Measurements from ENCODE around the gene SREBF1.

SREBF1 gene

DNA sequence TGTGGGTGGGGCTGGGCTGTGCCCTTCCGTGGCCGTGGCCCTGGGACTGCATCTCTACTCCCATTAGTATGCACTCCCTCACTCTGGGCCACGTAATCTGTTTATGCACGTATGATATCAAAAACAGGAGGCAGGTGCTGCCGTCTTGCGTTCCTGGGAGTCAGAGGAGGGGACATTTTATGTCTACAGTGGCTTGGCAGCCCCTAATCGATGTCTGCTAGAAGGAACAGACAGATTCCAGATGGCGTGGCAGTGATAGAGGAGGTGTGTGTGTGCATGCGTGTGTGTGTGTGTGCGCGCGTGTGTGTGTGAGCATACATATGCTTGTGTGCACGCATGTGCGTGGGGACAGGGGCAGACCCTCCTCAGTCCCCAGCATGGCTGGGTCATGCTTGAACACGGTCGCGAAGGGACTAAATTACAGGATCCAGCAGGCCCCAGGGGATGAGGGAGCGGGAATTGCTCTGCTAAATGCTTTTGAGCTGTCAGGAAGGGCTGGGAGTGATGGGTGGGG is 44.7 kb downstream of the SREBF1 start:
- DNase-seq, result no peak

- no peak for DNase-seq
Measured at GRCh38 chr17:17790637-17791464, 45.9 kb downstream of the SREBF1 start.

GRCh38 chr17:17789828-17790636 is 46.8 kb downstream of the SREBF1 start:
- no peak for DNase-seq

DNA sequence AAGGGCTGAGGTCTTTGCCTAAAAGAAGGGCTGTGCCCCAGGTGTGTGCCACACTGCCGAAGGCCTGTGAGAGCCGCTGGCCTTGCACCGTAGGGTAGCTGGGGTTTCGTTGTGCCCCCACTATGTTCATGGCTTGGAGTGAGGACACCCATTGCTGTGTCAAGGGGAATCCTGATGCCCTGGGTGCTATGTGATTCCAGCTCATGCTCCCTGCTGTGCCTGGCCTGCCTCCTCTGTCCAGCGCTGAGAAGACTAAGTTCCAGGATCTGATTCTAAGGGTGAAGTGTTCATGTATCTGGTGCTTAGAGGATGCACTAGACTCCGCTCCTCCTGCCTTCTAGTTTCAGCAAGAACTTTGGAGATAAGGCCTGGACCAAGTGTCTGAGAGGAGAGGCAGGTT is 47.4 kb downstream of the SREBF1 start:
- no peak for DNase-seq

GRCh38 chr17:17788967-17789366 is 47.8 kb downstream of the SREBF1 start:
- no peak for DNase-seq

DNA sequence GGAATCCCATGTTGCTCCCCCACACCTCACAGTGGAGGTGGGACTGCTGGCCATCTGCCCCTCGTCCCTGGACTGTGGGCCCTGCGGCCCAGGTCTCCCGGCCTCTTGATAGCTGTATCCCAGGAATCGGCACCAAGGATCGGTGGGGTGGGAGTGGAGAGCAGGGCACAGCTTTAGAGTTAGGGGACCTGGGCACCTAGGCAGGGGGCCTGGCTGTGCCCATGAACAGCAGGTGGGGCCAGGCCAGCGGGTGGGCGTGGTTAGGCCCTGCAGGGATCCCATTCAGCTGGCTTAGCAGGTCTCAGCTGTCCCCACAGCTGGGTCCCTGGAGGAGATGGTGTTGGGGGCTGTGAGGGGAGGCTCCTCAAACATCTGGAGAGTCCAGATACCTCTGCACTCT is 49.2 kb downstream of the SREBF1 start:
- DNase-seq, result no peak

DNA sequence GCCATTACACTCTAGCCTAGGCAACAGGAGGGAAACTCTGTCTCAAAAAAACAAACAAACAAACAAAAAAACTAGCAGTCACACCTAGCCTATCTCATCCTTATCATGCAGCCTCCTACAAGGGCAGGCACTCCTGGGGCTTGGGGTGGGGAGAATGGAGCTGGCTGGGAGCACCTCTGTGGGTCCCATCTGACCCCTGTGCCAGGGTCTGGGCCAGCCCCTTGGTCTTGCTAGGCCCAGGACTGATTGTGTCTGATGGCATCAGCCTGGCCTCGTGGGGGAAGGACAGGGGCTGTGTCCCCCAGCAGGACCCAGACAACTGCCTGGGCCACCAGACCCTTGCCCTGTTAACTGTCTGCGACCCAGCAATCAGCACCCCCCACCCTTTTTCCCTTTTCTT is 49.8 kb downstream of the SREBF1 start:
- DNase-seq, result no peak

- DNase-seq, result no peak
Measured at GRCh38 chr17:17785407-17785806, 51.4 kb downstream of the SREBF1 start.

GRCh38 chr17:17784657-17785267 is 52.0 kb downstream of the SREBF1 start:
- peak; percentile 52 for DNase-seq

DNA sequence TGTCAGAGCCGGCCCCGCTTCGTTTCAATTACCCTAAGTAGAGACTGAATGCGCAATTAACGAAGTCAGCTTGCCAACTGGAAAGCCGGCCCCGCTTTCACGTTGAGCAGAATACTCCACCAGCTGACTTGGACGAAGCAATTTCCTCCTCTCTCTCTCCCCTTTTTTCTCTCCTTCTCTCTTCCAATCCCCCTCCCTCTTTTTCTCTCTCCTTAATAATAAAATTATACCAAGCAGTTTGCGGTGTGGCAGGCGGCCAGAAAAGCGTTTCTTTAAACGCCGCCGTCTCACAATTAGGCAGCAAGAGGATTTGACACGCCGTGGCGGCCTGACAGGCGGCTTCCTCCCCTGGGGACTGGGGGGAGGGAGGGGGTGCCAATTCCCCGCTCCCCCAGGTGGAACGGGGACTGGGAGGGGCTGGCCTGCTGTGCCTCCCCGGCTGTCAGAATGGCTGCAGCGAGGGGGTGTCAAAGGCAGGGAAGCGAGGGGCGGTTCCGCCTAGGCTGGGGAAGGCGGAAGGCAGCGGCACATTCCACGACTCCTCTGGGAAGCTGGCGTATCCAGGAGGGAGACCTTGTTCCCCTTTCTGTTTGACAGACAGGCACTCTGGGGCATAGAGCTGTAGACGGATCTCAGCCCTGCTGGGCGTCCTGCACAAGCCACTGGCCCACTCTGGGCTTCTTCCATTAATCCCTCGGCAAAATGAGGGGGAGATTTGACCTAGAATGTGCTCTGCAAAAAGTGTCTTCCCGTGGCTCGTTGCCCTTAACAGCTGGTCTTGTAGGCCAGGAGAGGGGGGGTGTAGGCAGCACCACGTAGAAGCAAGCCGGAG is 52.7 kb downstream of the SREBF1 start:
- no peak for DNase-seq

DNA sequence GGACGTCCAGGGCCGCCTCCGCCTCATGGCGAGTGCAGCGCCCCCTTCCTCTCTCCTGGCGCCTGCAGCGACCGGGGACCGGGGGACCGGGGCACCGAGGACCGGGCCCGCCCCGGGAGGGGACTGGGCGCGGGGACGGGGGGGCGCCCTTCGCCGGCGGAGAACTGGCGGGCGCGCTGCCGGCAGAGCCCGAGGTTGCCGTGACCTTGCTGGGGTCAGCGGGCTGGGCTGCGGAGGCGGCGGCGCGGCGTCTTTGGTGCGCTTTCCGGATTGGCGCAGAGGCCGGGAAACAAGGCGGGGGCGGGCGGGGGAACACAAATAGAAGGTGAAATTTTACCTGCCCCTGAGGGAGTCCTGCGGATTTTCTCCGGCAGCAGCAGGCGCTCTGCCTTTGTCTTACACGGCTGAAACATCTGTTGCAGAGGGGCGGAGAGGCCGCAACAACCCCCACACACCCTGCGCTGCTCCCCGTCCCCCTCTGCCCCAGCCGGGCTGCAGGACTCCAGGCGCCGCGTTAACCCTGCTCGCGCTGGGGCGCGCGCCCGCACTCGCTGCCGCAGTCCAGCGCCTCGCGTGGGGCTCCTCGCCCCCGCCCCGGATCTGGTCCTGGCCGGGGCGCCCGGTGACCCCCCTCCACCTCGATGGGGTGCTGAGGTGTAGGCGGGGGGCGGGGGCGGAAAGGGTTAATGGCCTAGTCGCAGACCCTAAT is 53.5 kb downstream of the SREBF1 start:
- DNase-seq, result peak; percentile 77

- DNase-seq, result peak; percentile 59
Measured at GRCh38 chr17:17782523-17783115, 54.2 kb downstream of the SREBF1 start.

- DNase-seq, result peak; percentile 80
Measured at GRCh38 chr17:17781591-17782496, 54.9 kb downstream of the SREBF1 start.

- DNase-seq, result no peak
Measured at GRCh38 chr17:17780922-17781590, 55.7 kb downstream of the SREBF1 start.

GRCh38 chr17:17779015-17779611 is 57.7 kb downstream of the SREBF1 start:
- no peak for DNase-seq

DNA sequence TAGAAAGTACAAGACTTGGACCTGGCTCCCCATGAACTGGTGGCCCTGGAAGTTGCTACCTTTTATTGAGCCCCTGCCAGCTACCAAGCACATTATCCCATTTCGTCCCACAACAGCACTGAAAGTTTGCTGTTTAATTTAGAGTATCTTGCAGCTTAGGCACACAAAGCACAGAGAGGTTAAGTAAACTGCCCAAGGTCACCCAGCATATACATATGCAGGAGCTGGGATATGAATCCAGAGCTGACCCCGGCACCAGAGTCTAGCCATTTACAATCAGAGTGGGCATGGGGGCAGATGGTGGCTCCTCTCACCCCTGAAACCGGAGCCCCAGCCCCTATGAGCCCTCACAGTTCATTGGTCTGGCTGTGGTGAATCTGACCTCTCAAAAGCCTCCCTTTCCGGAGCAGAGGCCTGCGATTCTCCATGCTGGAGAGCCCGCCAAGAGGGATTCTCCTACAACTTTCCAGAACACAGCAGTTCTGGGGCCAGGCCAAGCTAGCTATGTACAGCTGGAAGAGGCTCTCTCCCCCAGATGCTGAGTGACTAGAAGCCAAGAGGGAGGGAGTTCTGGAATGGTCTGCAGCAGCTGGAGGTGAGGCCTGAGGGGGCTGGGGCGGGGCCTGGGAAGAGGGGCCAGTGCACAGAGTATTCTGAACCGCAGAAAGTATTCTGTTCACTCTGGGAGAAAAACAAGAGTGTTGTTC is 58.3 kb downstream of the SREBF1 start:
- DNase-seq, result no peak

DNA sequence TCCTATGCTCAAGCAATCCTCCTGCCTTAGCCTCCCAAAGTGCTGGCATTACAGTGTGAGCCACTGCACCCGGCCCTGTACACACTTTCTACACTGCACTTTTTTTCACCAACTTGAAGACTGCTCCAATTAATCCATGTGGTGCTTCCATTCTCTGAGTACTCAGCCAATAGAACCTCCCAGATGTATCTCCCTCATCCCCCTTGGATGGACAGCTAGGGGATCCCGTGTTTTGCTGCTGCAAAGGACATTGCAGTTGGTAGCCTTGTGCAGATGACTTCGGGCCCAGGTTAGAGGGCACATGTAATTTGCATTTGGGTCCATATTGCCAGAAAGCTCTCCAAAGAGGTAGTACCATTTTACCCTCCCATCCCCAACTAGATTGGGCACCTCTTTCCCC is 59.9 kb downstream of the SREBF1 start:
- DNase-seq, result no peak

DNA sequence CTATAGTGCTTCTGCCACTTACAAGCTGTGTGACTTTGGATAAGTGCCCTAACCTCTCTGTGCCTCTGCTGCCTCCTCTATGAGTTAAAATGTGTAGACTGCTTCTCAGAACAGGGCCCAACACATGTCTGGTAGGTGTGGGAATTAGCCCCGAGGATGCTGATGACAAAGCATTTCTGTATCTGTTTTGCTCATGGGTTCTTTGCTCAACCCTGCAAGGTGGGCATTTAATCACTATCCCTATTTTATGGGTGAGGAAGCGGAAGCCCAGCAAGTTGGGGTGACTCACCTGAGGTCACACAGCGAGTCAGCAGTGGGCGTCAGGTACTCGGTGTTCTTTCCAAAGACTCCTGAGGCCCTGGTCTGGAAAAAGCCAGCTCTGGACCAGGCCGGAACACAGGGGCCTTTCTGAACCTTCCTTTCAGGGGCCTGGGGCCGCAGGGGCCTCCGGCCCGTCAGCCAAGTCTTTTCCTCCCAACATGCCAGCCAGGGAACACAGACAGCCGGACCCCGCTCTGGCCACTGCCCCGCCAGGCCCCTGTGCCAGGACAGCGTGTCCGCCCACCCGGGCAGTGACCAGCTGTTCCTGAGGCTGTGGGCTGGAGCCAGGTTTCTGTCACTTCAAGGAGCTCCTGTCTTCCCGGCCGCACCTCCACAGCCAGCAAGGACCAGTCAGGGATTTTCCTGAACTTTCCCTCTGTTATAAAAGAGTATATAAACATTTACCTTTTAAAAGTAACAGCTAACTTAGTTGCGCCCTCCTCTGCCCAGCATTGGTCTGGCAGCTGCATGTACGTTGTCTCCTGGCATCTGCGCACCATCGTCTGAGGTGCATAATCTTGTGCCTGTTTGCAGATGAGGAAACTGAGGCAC is 62.5 kb downstream of the SREBF1 start:
- no peak for DNase-seq

Data from NCI-H510A (cell line).